Muscle of leg (tissue), 11 donors: ENCODE measurements around the gene MTFR1L. TPM values are rescaled to one million over a fixed set of nuclear protein-coding genes. Genes with fewer than 3 reads are reported as not detected.

ENCODE experiments used
- DNase-seq: peaks from one replicate; pipeline ENCODE4 v3.0.0; 2013
- H3K27ac ChIP-seq: one replicate; pipeline ENCODE4 v1.5.1; 2013; ENCODE audit warnings: mild to moderate bottlenecking, low read length, control low read depth
- H3K27me3 ChIP-seq: one replicate; pipeline ENCODE4 v1.6.1; 2013; ENCODE audit warnings: low read length; ENCODE audit not compliant: control insufficient read depth, insufficient read depth
- H3K36me3 ChIP-seq: one replicate; pipeline ENCODE4 v1.6.1; 2013; ENCODE audit warnings: low read length; ENCODE audit not compliant: control insufficient read depth, insufficient read depth
- H3K4me1 ChIP-seq: one replicate; pipeline ENCODE4 v1.6.1; 2013; ENCODE audit warnings: low read length; ENCODE audit not compliant: control insufficient read depth, insufficient read depth
- H3K4me3 ChIP-seq: one replicate; pipeline ENCODE4 v1.5.1; 2013; ENCODE audit warnings: low read length, control low read depth
- H3K9me3 ChIP-seq: replicated peaks from 2 replicates; pipeline ENCODE4 v1.6.1; 2013; ENCODE audit warnings: low read depth, low read length; ENCODE audit not compliant: control insufficient read depth
- WGBS: methylation state at CpG from one replicate; pipeline ENCODE4 v1.1.5; 2013; ENCODE audit warnings: missing lambda C conversion rate; ENCODE audit not compliant: insufficient coverage; 5-methylcytosine and 5-hydroxymethylcytosine counted together
- polyA plus RNA-seq, 8 donors: library from polyadenylated mRNA; unstranded; fragments of 120-200 nt; gene quantifications; one replicate each; pipeline versions ENCODE4 v1.2.1 to v1.2.3, GENCODE V29; 2013; ENCODE audit warnings: inconsistent platforms in 1 of 8, low replicate concordance in 1 of 8; ENCODE audit not compliant: insufficient read length in 8 of 8, insufficient read depth in 1 of 8
- total RNA-seq: library from RNA; stranded (reverse); fragments of 120-200 nt; gene quantifications from one replicate; pipeline ENCODE4 v1.2.4, GENCODE V29; 2013

The MTFR1L gene
- total and polyA plus RNA-seq, 9 donors, result 53.2 to 76.3 (median 63.7) TPM

- no peaks in the 10 kb centered on the region for H3K9me3 ChIP-seq
- no peak overlapping the region for H3K27ac ChIP-seq
- H3K27me3 ChIP-seq, result no peaks in the 10 kb centered on the region
- no peak overlapping the region for H3K4me3 ChIP-seq
- 66% methylated on average over 5 of the region's 5 CpGs for WGBS
- peaks cover 9% of the 10 kb centered on the region for H3K36me3 ChIP-seq
- H3K4me1 ChIP-seq, result peaks cover 12% of the 10 kb centered on the region
- DNase-seq, result no peak
Measured at GRCh38 chr1:25787760-25788166, 32.0 kb upstream of the MTFR1L start.

- H3K4me1 ChIP-seq, result peaks cover 13% of the 10 kb centered on the region
- no peak overlapping the region for H3K27ac ChIP-seq
- 79% methylated on average over 5 of the region's 6 CpGs for WGBS
- no peak overlapping the region for H3K4me3 ChIP-seq
- H3K9me3 ChIP-seq, result no peaks in the 10 kb centered on the region
- H3K27me3 ChIP-seq, result no peaks in the 10 kb centered on the region
- H3K36me3 ChIP-seq, result peaks cover 3% of the 10 kb centered on the region
- DNase-seq, result no peak
Measured at GRCh38 chr1:25790472-25790871, 29.3 kb upstream of the MTFR1L start.

- no peak overlapping the region for H3K27ac ChIP-seq
- no peak for DNase-seq
- H3K4me3 ChIP-seq, result no peak overlapping the region
- H3K9me3 ChIP-seq, result no peaks in the 10 kb centered on the region
- H3K27me3 ChIP-seq, result no peaks in the 10 kb centered on the region
- H3K36me3 ChIP-seq, result no peaks in the 10 kb centered on the region
- H3K4me1 ChIP-seq, result peaks cover 11% of the 10 kb centered on the region
- 0% methylated on average over 1 of the region's 4 CpGs for WGBS
Measured at GRCh38 chr1:25792115-25792514, 27.6 kb upstream of the MTFR1L start.

- no peak overlapping the region for H3K4me3 ChIP-seq
- WGBS, result 58% methylated on average over 5 of the region's 7 CpGs
- no peak for DNase-seq
- H3K9me3 ChIP-seq, result no peaks in the 10 kb centered on the region
- H3K36me3 ChIP-seq, result no peaks in the 10 kb centered on the region
- H3K27ac ChIP-seq, result no peak overlapping the region
- peaks cover 12% of the 10 kb centered on the region for H3K4me1 ChIP-seq
- no peaks in the 10 kb centered on the region for H3K27me3 ChIP-seq
Measured at GRCh38 chr1:25793585-25794170, 26.1 kb upstream of the MTFR1L start.

GRCh38 chr1:25794325-25794724 lies 25.4 kb upstream of the MTFR1L start:
- Histone ChIP-seq H3K4me3 (no peak overlapping the region), H3K27ac (no peak overlapping the region), H3K9me3 (no peaks in the 10 kb centered on the region), H3K27me3 (no peaks in the 10 kb centered on the region), H3K4me1 (peaks cover 16% of the 10 kb centered on the region), H3K36me3 (no peaks in the 10 kb centered on the region)
- WGBS, result 60% methylated on average over 8 of the region's 8 CpGs
- no peak for DNase-seq

GRCh38 chr1:25795211-25795610 lies 24.5 kb upstream of the MTFR1L start:
- no peak for DNase-seq
- Histone ChIP-seq H3K27ac (no peak overlapping the region), H3K9me3 (no peaks in the 10 kb centered on the region)

GRCh38 chr1:25795946-25796810 lies 23.6 kb upstream of the MTFR1L start:
- H3K4me3 ChIP-seq, result no peak overlapping the region
- no peaks in the 10 kb centered on the region for H3K9me3 ChIP-seq
- H3K4me1 ChIP-seq, result peaks cover 27% of the 10 kb centered on the region
- no peaks in the 10 kb centered on the region for H3K36me3 ChIP-seq
- H3K27me3 ChIP-seq, result no peaks in the 10 kb centered on the region
- no peak overlapping the region for H3K27ac ChIP-seq
- DNase-seq, result no peak
- WGBS, result 65% methylated on average over 20 of the region's 22 CpGs

More at GRCh38 chr1:25795211-25795610, 24.5 kb upstream of the MTFR1L start:
- H3K36me3 ChIP-seq, result no peaks in the 10 kb centered on the region
- 67% methylated on average over 1 of the region's 2 CpGs for WGBS
- H3K4me3 ChIP-seq, result no peak overlapping the region
- H3K4me1 ChIP-seq, result peaks cover 21% of the 10 kb centered on the region
- no peaks in the 10 kb centered on the region for H3K27me3 ChIP-seq

- no peaks in the 10 kb centered on the region for H3K27me3 ChIP-seq
- H3K4me1 ChIP-seq, result peaks cover 28% of the 10 kb centered on the region
- no peak overlapping the region for H3K4me3 ChIP-seq
- no peaks in the 10 kb centered on the region for H3K36me3 ChIP-seq
- DNase-seq, result peak; percentile 78
- WGBS, result 8% methylated on average over 8 of the region's 19 CpGs
- H3K27ac ChIP-seq, result no peak overlapping the region
- H3K9me3 ChIP-seq, result no peaks in the 10 kb centered on the region
Measured at GRCh38 chr1:25796811-25797458, 22.8 kb upstream of the MTFR1L start.

- WGBS, result 76% methylated on average over 7 of the region's 8 CpGs
Measured at GRCh38 chr1:25797939-25798338, 21.8 kb upstream of the MTFR1L start.

GRCh38 chr1:25798666-25799351 lies 20.9 kb upstream of the MTFR1L start:
- Histone ChIP-seq H3K36me3 (peaks cover 6% of the 10 kb centered on the region), H3K27ac (peak overlapping the region; percentile 78), H3K27me3 (no peaks in the 10 kb centered on the region), H3K4me3 (no peak overlapping the region), H3K4me1 (peaks cover 28% of the 10 kb centered on the region), H3K9me3 (no peaks in the 10 kb centered on the region)
- no peak for DNase-seq
- 83% methylated on average over 6 of the region's 8 CpGs for WGBS

More at GRCh38 chr1:25797939-25798338, 21.8 kb upstream of the MTFR1L start:
- Histone ChIP-seq H3K27me3 (no peaks in the 10 kb centered on the region), H3K4me3 (no peak overlapping the region), H3K36me3 (peaks cover 5% of the 10 kb centered on the region), H3K4me1 (peaks cover 28% of the 10 kb centered on the region), H3K27ac (no peak overlapping the region), H3K9me3 (no peaks in the 10 kb centered on the region)
- DNase-seq, result no peak
